ENCODE measurements around the gene FNDC10.

The FNDC10 gene

DNA sequence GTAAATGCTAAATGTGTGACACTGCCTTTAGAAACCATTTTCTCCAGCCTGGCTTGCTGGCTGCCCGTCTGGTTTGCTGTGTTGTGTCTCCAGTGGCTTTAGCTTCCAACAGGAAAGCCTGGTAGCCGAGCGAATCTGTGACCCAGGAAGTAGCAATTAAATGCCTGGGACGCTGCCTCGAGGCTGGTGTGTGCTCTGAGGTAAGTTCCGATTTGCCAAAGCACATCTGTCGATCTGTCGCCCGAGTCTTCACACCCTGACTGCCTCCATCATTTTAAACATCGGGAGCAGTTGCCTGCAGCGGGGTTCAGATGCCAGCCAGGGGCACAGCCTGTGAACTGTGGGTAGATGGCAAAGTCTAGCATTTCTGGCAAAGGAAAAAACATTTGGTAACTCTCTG is 17.6 kb upstream of the FNDC10 start:
- Mint-ChIP-seq H3K4me3 (peak overlapping the region; percentile 83), H3K9me3 (no peaks in the 10 kb centered on the region), H3K4me1 (peaks cover 26% of the 10 kb centered on the region), H3K36me3 (ENCODE audit: low read depth) (no peaks in the 10 kb centered on the region), H3K27me3 (ENCODE audit: low read depth, poor library complexity) (no peaks in the 10 kb centered on the region), H3K27ac (peak overlapping the region; percentile 48)
- no peak for DNase-seq
- TF ChIP-seq, protein P1, sequence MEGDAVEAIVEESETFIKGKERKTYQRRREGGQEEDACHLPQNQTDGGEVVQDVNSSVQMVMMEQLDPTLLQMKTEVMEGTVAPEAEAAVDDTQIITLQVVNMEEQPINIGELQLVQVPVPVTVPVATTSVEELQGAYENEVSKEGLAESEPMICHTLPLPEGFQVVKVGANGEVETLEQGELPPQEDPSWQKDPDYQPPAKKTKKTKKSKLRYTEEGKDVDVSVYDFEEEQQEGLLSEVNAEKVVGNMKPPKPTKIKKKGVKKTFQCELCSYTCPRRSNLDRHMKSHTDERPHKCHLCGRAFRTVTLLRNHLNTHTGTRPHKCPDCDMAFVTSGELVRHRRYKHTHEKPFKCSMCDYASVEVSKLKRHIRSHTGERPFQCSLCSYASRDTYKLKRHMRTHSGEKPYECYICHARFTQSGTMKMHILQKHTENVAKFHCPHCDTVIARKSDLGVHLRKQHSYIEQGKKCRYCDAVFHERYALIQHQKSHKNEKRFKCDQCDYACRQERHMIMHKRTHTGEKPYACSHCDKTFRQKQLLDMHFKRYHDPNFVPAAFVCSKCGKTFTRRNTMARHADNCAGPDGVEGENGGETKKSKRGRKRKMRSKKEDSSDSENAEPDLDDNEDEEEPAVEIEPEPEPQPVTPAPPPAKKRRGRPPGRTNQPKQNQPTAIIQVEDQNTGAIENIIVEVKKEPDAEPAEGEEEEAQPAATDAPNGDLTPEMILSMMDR (IDR thresholded peaks at IDR 0.05), result no peak

DNA sequence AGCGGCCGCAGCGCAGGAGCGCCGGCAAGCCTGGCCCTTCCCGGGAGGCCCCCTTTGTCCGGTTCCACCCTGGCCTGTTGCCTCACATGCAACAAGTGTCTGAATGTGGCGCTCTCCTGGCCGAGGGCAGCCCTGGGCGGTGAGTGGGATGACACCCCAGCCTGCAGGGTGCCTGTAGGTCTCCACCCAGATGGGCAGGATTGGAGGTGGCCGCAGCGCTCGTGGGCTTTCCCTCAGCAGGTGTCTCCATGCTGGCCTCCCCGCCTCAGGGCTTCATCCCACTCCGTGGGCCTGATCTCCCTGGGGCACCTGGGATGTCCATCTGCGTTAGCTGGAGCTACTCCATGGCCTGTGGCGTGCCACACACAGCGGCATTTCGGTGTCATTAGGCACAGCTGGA is 16.9 kb upstream of the FNDC10 start:
- no peak overlapping the region for H3K27ac Mint-ChIP-seq
- DNase-seq, result peak; percentile 9
- H3K9me3 Mint-ChIP-seq, result no peaks in the 10 kb centered on the region
- peaks cover 5% of the 10 kb centered on the region for H3K36me3 Mint-ChIP-seq (ENCODE audit: low read depth)
- no peaks in the 10 kb centered on the region for H3K27me3 Mint-ChIP-seq (ENCODE audit: low read depth, poor library complexity)
- peaks cover 31% of the 10 kb centered on the region for H3K4me1 Mint-ChIP-seq
- peak overlapping the region; percentile 83 for H3K4me3 Mint-ChIP-seq
- TF ChIP-seq, protein P1 (IDR thresholded peaks at IDR 0.05), result no peak

GRCh38 chr1:1616045-1616790 is 16.3 kb upstream of the FNDC10 start:
- Mint-ChIP-seq H3K27me3 (ENCODE audit: low read depth, poor library complexity) (no peaks in the 10 kb centered on the region), H3K27ac (no peak overlapping the region), H3K4me1 (peaks cover 32% of the 10 kb centered on the region), H3K36me3 (ENCODE audit: low read depth) (peaks cover 5% of the 10 kb centered on the region), H3K4me3 (peak overlapping the region; percentile 83), H3K9me3 (no peaks in the 10 kb centered on the region)
- DNase-seq, result peak; percentile 70
- TF ChIP-seq, protein P1 (IDR thresholded peaks at IDR 0.05), result no peak

GRCh38 chr1:1615256-1616044 is 15.5 kb upstream of the FNDC10 start, which contains the start of gene MIB2:
TSS of gene MIB2 (plus strand) at chr1:1615500. CDS start at chr1:1623453, 7,953 bp downstream.
- H3K27me3 Mint-ChIP-seq (ENCODE audit: low read depth, poor library complexity), result peaks cover 4% of the 10 kb centered on the region
- peak within 1 kb of the TSS; percentile 95 for H3K4me3 Mint-ChIP-seq
- H3K36me3 Mint-ChIP-seq (ENCODE audit: low read depth), result peaks cover 5% of the 10 kb centered on the region
- H3K4me1 Mint-ChIP-seq, result peaks cover 35% of the 10 kb centered on the region
- DNase-seq, result peak; percentile 97
- H3K27ac Mint-ChIP-seq, result peak within 1 kb of the TSS; percentile 93
- TF ChIP-seq, protein P1 (IDR thresholded peaks at IDR 0.05), result no peak
- H3K9me3 Mint-ChIP-seq, result no peaks in the 10 kb centered on the region

- no peak for DNase-seq
- Mint-ChIP-seq H3K27me3 (ENCODE audit: low read depth, poor library complexity) (peaks cover 4% of the 10 kb centered on the region), H3K36me3 (ENCODE audit: low read depth) (peaks cover 5% of the 10 kb centered on the region), H3K4me1 (peaks cover 39% of the 10 kb centered on the region), H3K27ac (peak overlapping the region; percentile 93), H3K9me3 (no peaks in the 10 kb centered on the region), H3K4me3 (peak overlapping the region; percentile 95)
- TF ChIP-seq, protein P1 (IDR thresholded peaks at IDR 0.05), result no peak
Observed at GRCh38 chr1:1614954-1615255, 15.0 kb upstream of the FNDC10 start.

Data from nephron progenitor cell (in vitro differentiated cells).